K562 (cell line): ENCODE data around the gene TACR2. TPM values are rescaled to one million over a fixed set of nuclear protein-coding genes. Genes with fewer than 3 reads are reported as not detected.

Source experiments
- ATAC-seq: fragments of 200-7000 bp; cut with Tn5 transposase; 3 replicates; pipeline ENCODE4 v1.9.1; 2020; ENCODE audit warnings: moderate library complexity
- BruUV-seq: library from RNA; stranded (reverse); fragments of 400-500 nt; replicated peaks from 2 replicates; lab custom pipeline; 2021; lab: Mats Ljungman, UMichigan
- CTCF ChIA-PET: fragments of 300-600 bp; formaldehyde crosslinking; extraction: SDS; loops from one replicate; lab custom pipeline; 2021; ENCODE audit warnings: low intra/inter-chr PET ratio; lab: Yijun Ruan, JAX
- POLR2A ChIA-PET: fragments of 300-600, 350-650 bp; sonication (Branson Sonifier 250); formaldehyde crosslinking; extraction: SDS; loops from one replicate; lab custom pipeline; 2021; ENCODE audit warnings: antibody characterized with exemption, inconsistent platforms; lab: Yijun Ruan, JAX
- DNase-seq, 4 experiments: peaks; one replicate each; pipeline versions ENCODE4 v3.0.0 to v3.0.0-alpha.2; 2011 to 2018; ENCODE audit warnings: low spot score in 3 of 4, mixed read lengths in 3 of 4; ENCODE audit errors: extremely low read depth in 1 of 4
- FAIRE-seq: peaks from 2 replicates; lab custom pipeline; 2011; peaks lifted over from hg19 to GRCh38; lab: Jason Lieb, UNC
- H2AFZ ChIP-seq: 2 replicates; pipeline ENCODE4 v1.6.0; 2011; ENCODE audit warnings: low read depth, low read length, control low read depth, inconsistent platforms
- H3K27ac ChIP-seq: fragments of 200-600 bp; 3 replicates; pipeline ENCODE4 v1.8.0; 2011; ENCODE audit warnings: low read depth, mild to moderate bottlenecking, control low read depth, inconsistent platforms, low read length, moderate library complexity, mixed read lengths; ENCODE audit errors: extremely low read depth
- H3K27me3 ChIP-seq, 2 experiments: fragments of 300-600 bp in 1 of 2; 2 replicates in 1 of 2; 3 replicates in 1 of 2; pipeline versions ENCODE4 v1.6.0 to v1.8.0; 2011; ENCODE audit warnings: inconsistent platforms in 2 of 2, low read length in 2 of 2, mild to moderate bottlenecking in 1 of 2, mixed read lengths in 1 of 2, moderate library complexity in 1 of 2; ENCODE audit not compliant: control insufficient read depth in 2 of 2, insufficient read depth in 2 of 2
- H3K36me3 ChIP-seq: fragments of 300-600 bp; 3 replicates; pipeline ENCODE4 v1.8.0; 2011; ENCODE audit warnings: mild to moderate bottlenecking, low read length, inconsistent platforms; ENCODE audit not compliant: control insufficient read depth, insufficient read depth
- H3K4me1 ChIP-seq, 2 experiments: fragments of 200-600 bp in 1 of 2; replicated peaks in 1 of 2; 2 replicates in 1 of 2; 3 replicates in 1 of 2; pipeline versions ENCODE4 v1.5.1 to v1.8.0; 2011; ENCODE audit warnings: inconsistent platforms in 2 of 2, low read length in 2 of 2, mild to moderate bottlenecking in 1 of 2, mixed read lengths in 1 of 2, moderate library complexity in 1 of 2; ENCODE audit not compliant: control insufficient read depth in 2 of 2, insufficient read depth in 2 of 2
- H3K4me2 ChIP-seq: 2 replicates; pipeline ENCODE4 v1.6.1; 2011; ENCODE audit warnings: low read length, control low read depth, inconsistent platforms, mixed read lengths; ENCODE audit not compliant: insufficient read depth
- H3K4me3 ChIP-seq: fragments of 200-600 bp; sonication (generic), shearing (Covaris generic); 2 replicates; pipeline ENCODE4 v1.5.1; 2016; ENCODE audit warnings: control low read depth, inconsistent platforms
- H3K79me2 ChIP-seq: fragments of 200-600 bp; 3 replicates; pipeline ENCODE4 v1.8.0; 2011; ENCODE audit warnings: low read length, inconsistent platforms; ENCODE audit not compliant: control insufficient read depth, insufficient read depth
- H3K9ac ChIP-seq, 2 experiments: 2 replicates each; pipeline versions ENCODE4 v1.6.0 to v1.6.1; 2011; ENCODE audit warnings: low read depth in 2 of 2, low read length in 2 of 2, control low read depth in 1 of 2, inconsistent platforms in 1 of 2, mild to moderate bottlenecking in 1 of 2, mixed read lengths in 1 of 2; ENCODE audit not compliant: insufficient read depth in 1 of 2
- H3K9me1 ChIP-seq: one replicate; pipeline ENCODE4 v1.6.0; 2011; ENCODE audit warnings: inconsistent platforms, mild to moderate bottlenecking, low read length, moderate library complexity; ENCODE audit not compliant: control insufficient read depth, insufficient read depth
- H3K9me3 ChIP-seq: replicated peaks from 2 replicates; pipeline ENCODE4 v1.5.1; 2011; ENCODE audit warnings: low read depth, low read length, inconsistent platforms; ENCODE audit not compliant: control insufficient read depth, insufficient read depth
- H4K20me1 ChIP-seq: replicated peaks from 2 replicates; pipeline ENCODE4 v1.6.1; 2011; ENCODE audit warnings: low read length, inconsistent platforms, mixed read lengths; ENCODE audit not compliant: control insufficient read depth, insufficient read depth
- AFF4 ChIP-seq: sonication (generic); formaldehyde crosslinking; IDR thresholded peaks from 2 replicates; pipeline ENCODE4 v1.8.0; 2023; ENCODE audit warnings: mild to moderate bottlenecking, missing genetic modification reagents
- ARID1B ChIP-seq: fragments of 450-650 bp; IDR thresholded peaks from 2 replicates; pipeline ENCODE4 v1.6.1; 2016; ENCODE audit warnings: antibody characterized with exemption, mild to moderate bottlenecking, inconsistent platforms
- CREM ChIP-seq: IDR thresholded peaks from 2 replicates; pipeline ENCODE4 v1.6.1; 2014; ENCODE audit warnings: antibody characterized with exemption, low read depth
- FOXM1 ChIP-seq, 2 experiments: fragments of 450-650 bp in 1 of 2; sonication (generic) in 1 of 2; formaldehyde crosslinking in 1 of 2; IDR thresholded peaks; 2 replicates each; pipeline versions ENCODE4 v1.6.1 to v1.9.0; 2017 to 2022; ENCODE audit warnings: low read depth in 2 of 2, mild to moderate bottlenecking in 2 of 2, missing genetic modification reagents in 1 of 2, moderate library complexity in 1 of 2
- FUS ChIP-seq: fragments of 200-400 bp; formaldehyde crosslinking; optimal IDR thresholded peaks from 2 replicates; pipeline ENCODE3; 2017; ENCODE audit warnings: low read depth, low read length
- KHSRP ChIP-seq: fragments of 450-650 bp; IDR thresholded peaks from 2 replicates; pipeline ENCODE4 v1.6.1; 2017
- MTA1 ChIP-seq: fragments of 450-650 bp; IDR thresholded peaks from 2 replicates; pipeline ENCODE4 v1.6.1; 2017; ENCODE audit warnings: borderline replicate concordance
- SIRT6 ChIP-seq: IDR thresholded peaks from one replicate; pipeline ENCODE4 v1.6.1; 2012; ENCODE audit warnings: low read depth, mild to moderate bottlenecking, control low read depth, inconsistent platforms, low read length, moderate library complexity
- SNRNP70 ChIP-seq: fragments of 200-400 bp; formaldehyde crosslinking; optimal IDR thresholded peaks from 2 replicates; pipeline ENCODE3; 2017; ENCODE audit warnings: low read depth, low read length
- TBL1XR1 ChIP-seq, 2 experiments: IDR thresholded peaks; 2 replicates each; pipeline ENCODE4 v1.6.1; 2012; ENCODE audit warnings: improper control_type of control experiment in 2 of 2, low read length in 2 of 2, mild to moderate bottlenecking in 1 of 2
- ZNF184 ChIP-seq: sonication (generic); formaldehyde crosslinking; IDR thresholded peaks from 2 replicates; pipeline ENCODE4 v1.5.0; 2020; ENCODE audit warnings: missing genetic modification reagents
- ZNF511 ChIP-seq: sonication (generic); formaldehyde crosslinking; IDR thresholded peaks from 2 replicates; pipeline ENCODE4 v1.8.0; 2022; ENCODE audit warnings: mild to moderate bottlenecking, missing genetic modification reagents
- ZNF766 ChIP-seq: fragments of 200-800 bp; sonication (Bioruptor generic); conservative IDR thresholded peaks from 2 replicates; pipeline ENCODE4 v1.6.1; 2016; ENCODE audit warnings: missing genetic modification characterization, missing compliant biosample characterization
- WGBS: fragments of 100-300 bp; shearing (Covaris generic); methylation state at CpG from one replicate; pipeline ENCODE4 v1.1.6; 2016; ENCODE audit warnings: low coverage, mixed read lengths; ENCODE audit not compliant: insufficient coverage; ENCODE audit errors: missing lambda C conversion rate; 5-methylcytosine and 5-hydroxymethylcytosine counted together
- in situ Hi-C: fragments of 300-500 bp; cut with MboI; formaldehyde crosslinking; loops from 4 replicates; pipeline ENCODE4 v1.15.0; 2018; ENCODE audit warnings: inconsistent platforms, mixed read lengths
- intact Hi-C: fragments of 100-400 bp; cut with micrococcal nuclease; formaldehyde crosslinking; loops from 2 replicates; pipeline ENCODE4 v1.14.2; 2022
- polyA plus RNA-seq, 8 experiments: library from polyadenylated mRNA; depleted of rRNA in 4 of 8; stranded (reverse) in 5 of 8; unstranded in 3 of 8; fragments of >200 nt; fragmentation: Nextera tagmentation in 2 of 8; fragmentation: Illumina TruSeq in 1 of 8; extraction: Ambion mirVana in 2 of 8; extraction: Trizol in 1 of 8; gene quantifications; 2 replicates each; pipeline versions ENCODE4 v1.2.1 to v1.2.3, GENCODE V29; 2011 to 2014; ENCODE audit warnings: inconsistent platforms in 1 of 8, missing spikeins in 1 of 8
- total RNA-seq, 7 experiments: library from RNA; depleted of rRNA in 6 of 7; stranded (reverse); fragments of >200 nt in 6 of 7; fragmentation: Illumina TruSeq in 2 of 7; extraction: Trizol in 2 of 7; gene quantifications; 2 replicates each; pipeline versions ENCODE4 v1.2.1 to v1.2.3, GENCODE V29; 2011 to 2021; ENCODE audit warnings: low replicate concordance in 1 of 7
- TF ChIP-seq, protein P1 (sequence below): fragments of 250-450 bp; sonication (Bioruptor Pico); IDR thresholded peaks from 2 replicates; pipeline ENCODE4 v1.8.0; 2021; ENCODE audit warnings: mild to moderate bottlenecking, moderate library complexity
- TF ChIP-seq, protein P2 (sequence below): sonication (generic); formaldehyde crosslinking; IDR thresholded peaks from 2 replicates; pipeline ENCODE4 v1.9.0; 2022; ENCODE audit warnings: mild to moderate bottlenecking, missing genetic modification reagents

TACR2 gene
- total and polyA plus RNA-seq, 9 of the 15 experiments (the other 6 are each of a cell fraction or from before 2014, with no cell fraction given) = not detected

- Histone ChIP-seq H3K9me1 (peaks cover under 1% of the 10 kb centered on the region), H3K9me3 (no peaks in the 10 kb centered on the region), H3K9ac (no peak overlapping the region), H3K4me1 (peaks cover 24% of the 10 kb centered on the region in 2 experiments), H3K4me2 (no peak overlapping the region), H3K36me3 (peaks cover 3% of the 10 kb centered on the region; the same call in 1 of the 3 replicates), H3K27me3 (peaks cover 3 to 14% of the 10 kb centered on the region in 2 experiments; a peak in 4 of 5 replicates), H3K4me3 (no peak overlapping the region), H3K27ac (no peak overlapping the region), H4K20me1 (0 out of 2 replicates have a peak, but pooled peaks cover under 1% of the 10 kb centered on the region), H2AFZ (peak overlapping the region; percentile 58), H3K79me2 (no peaks in the 10 kb centered on the region)
- ATAC-seq (no peak), FAIRE-seq (peak; percentile 79), DNase-seq (peak in 2 of 4 experiments; percentile 48 to 69)
- 28% methylated on average over 6 of the region's 6 CpGs for WGBS
- ChIA-PET CTCF (interaction anchor here (3.3 kb wide), 1 partner anchor 98 kb away, joined by 37 read pairs; no protein-coding TSS in a partner anchor), POLR2A (interaction anchor here (0.8 kb wide), 1 partner anchor 226 kb away, joined by 3 read pairs; no protein-coding TSS in a partner anchor)
- in situ Hi-C loops (loop anchor here (5.0 kb wide), 1 partner anchor 393 kb away; no protein-coding TSS in a partner anchor), intact Hi-C loops (loop anchor here (5.0 kb wide), 3 partner anchors 318 to 423 kb away; partner anchors contain the start of gene KIFBP)
- no TSS peak for BruUV-seq
- TF ChIP-seq AFF4 (CRISPR knock-in tag) = no peak
- TF ChIP-seq MTA1 = no peak
- no peak for TF ChIP-seq ARID1B
- TF ChIP-seq SNRNP70 = no peak
- no peak for TF ChIP-seq FUS
- TF ChIP-seq TBL1XR1 (IDR thresholded peaks at IDR 0.05; ENCODE audit: low read length in 2 of 2) = no peak
- peak; percentile 19; the same call in 1 of the 2 replicates for TF ChIP-seq CREM
- TF ChIP-seq ZNF511 (CRISPR knock-in tag) = no peak
- TF ChIP-seq FOXM1 (IDR thresholded peaks at IDR 0.05; ENCODE audit: low read depth) = no peak
- TF ChIP-seq FOXM1 (CRISPR knock-in tag; IDR thresholded peaks at IDR 0.05; ENCODE audit: low read depth) = no peak
- TF ChIP-seq ZNF184 (CRISPR knock-in tag) = no peak
- TF ChIP-seq, protein P1, sequence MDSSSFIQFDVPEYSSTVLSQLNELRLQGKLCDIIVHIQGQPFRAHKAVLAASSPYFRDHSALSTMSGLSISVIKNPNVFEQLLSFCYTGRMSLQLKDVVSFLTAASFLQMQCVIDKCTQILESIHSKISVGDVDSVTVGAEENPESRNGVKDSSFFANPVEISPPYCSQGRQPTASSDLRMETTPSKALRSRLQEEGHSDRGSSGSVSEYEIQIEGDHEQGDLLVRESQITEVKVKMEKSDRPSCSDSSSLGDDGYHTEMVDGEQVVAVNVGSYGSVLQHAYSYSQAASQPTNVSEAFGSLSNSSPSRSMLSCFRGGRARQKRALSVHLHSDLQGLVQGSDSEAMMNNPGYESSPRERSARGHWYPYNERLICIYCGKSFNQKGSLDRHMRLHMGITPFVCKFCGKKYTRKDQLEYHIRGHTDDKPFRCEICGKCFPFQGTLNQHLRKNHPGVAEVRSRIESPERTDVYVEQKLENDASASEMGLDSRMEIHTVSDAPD = no peak
- TF ChIP-seq, protein P2, sequence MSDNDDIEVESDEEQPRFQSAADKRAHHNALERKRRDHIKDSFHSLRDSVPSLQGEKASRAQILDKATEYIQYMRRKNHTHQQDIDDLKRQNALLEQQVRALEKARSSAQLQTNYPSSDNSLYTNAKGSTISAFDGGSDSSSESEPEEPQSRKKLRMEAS = 0 out of 2 replicates have a peak, but pooled peaks have one; percentile 20
- TF ChIP-seq SIRT6 = no peak
- 0 out of 2 replicates have a peak, but pooled peaks have one; percentile 52 for TF ChIP-seq ZNF766
- TF ChIP-seq KHSRP = no peak
Observed at GRCh38 chr10:69409968-69410367, 6.8 kb downstream of the TACR2 start.
